SJCRH30 (cell line): ENCODE results near the gene PARD3. TPM values are rescaled to one million over a fixed set of nuclear protein-coding genes. Genes with fewer than 3 reads are reported as not detected.

Experiments
- DNase-seq, 2 experiments: peaks; one replicate each; pipeline ENCODE4 v3.0.0-alpha.2; 2015 to 2020
- H3K27ac ChIP-seq: fragments of 250-450 bp; sonication (Bioruptor Pico); 2 replicates; pipeline ENCODE4 v1.5.1; 2020; ENCODE audit warnings: mild to moderate bottlenecking, moderate library complexity
- H3K27me3 ChIP-seq: fragments of 250-450 bp; sonication (Bioruptor Pico); 2 replicates; pipeline ENCODE4 v1.5.1; 2020; ENCODE audit warnings: mild to moderate bottlenecking, moderate library complexity
- H3K36me3 ChIP-seq: fragments of 250-450 bp; sonication (Bioruptor Pico); 2 replicates; pipeline ENCODE4 v1.5.1; 2020; ENCODE audit warnings: mild to moderate bottlenecking, moderate library complexity
- H3K4me1 ChIP-seq: fragments of 250-450 bp; sonication (Bioruptor Pico); 2 replicates; pipeline ENCODE4 v1.5.1; 2020; ENCODE audit warnings: mild to moderate bottlenecking, moderate library complexity
- H3K4me3 ChIP-seq: fragments of 250-450 bp; sonication (Bioruptor Pico); 2 replicates; pipeline ENCODE4 v1.5.1; 2020; ENCODE audit warnings: mild to moderate bottlenecking, moderate library complexity
- H3K9me3 ChIP-seq: fragments of 250-450 bp; sonication (Bioruptor Pico); replicated peaks from 2 replicates; pipeline ENCODE4 v1.5.1; 2020; ENCODE audit warnings: mild to moderate bottlenecking, moderate library complexity
- total RNA-seq: library from RNA; depleted of rRNA; stranded (reverse); fragments of >200 nt; shearing (Covaris generic); gene quantifications from 2 replicates; pipeline ENCODE4 v1.2.3, GENCODE V29; 2014

The PARD3 gene
- total RNA-seq, 1 experiment from 2014 or later: 58.7 TPM

GRCh38 chr10:34314457-34314856 is 500.6 kb downstream of the PARD3 start:
- Histone ChIP-seq H3K27ac (no peak overlapping the region), H3K9me3 (no peaks in the 10 kb centered on the region), H3K36me3 (peaks cover 10% of the 10 kb centered on the region), H3K27me3 (no peaks in the 10 kb centered on the region), H3K4me1 (peaks cover 4% of the 10 kb centered on the region), H3K4me3 (no peak overlapping the region)
- DNase-seq: no peak

GRCh38 chr10:34313888-34314287 is 501.2 kb downstream of the PARD3 start:
- H3K4me3 ChIP-seq: no peak overlapping the region
- peaks cover 10% of the 10 kb centered on the region for H3K36me3 ChIP-seq
- H3K4me1 ChIP-seq: no peaks in the 10 kb centered on the region
- H3K9me3 ChIP-seq: no peaks in the 10 kb centered on the region
- no peak for DNase-seq
- H3K27me3 ChIP-seq: no peaks in the 10 kb centered on the region
- H3K27ac ChIP-seq: no peak overlapping the region

- DNase-seq: no peak
- Histone ChIP-seq H3K4me3 (no peak overlapping the region), H3K27me3 (no peaks in the 10 kb centered on the region), H3K9me3 (no peaks in the 10 kb centered on the region), H3K27ac (no peak overlapping the region), H3K36me3 (peaks cover 10% of the 10 kb centered on the region), H3K4me1 (no peaks in the 10 kb centered on the region)
Observed at GRCh38 chr10:34313353-34313752, 501.7 kb downstream of the PARD3 start.

- no peaks in the 10 kb centered on the region for H3K4me1 ChIP-seq
Observed at GRCh38 chr10:34311679-34312078, 503.4 kb downstream of the PARD3 start.

GRCh38 chr10:34310234-34310633 is 504.9 kb downstream of the PARD3 start:
- H3K4me1 ChIP-seq: no peaks in the 10 kb centered on the region
- H3K27me3 ChIP-seq: no peaks in the 10 kb centered on the region
- no peaks in the 10 kb centered on the region for H3K9me3 ChIP-seq
- no peaks in the 10 kb centered on the region; the same call in 1 of the 2 replicates for H3K36me3 ChIP-seq
- H3K27ac ChIP-seq: no peak overlapping the region
- H3K4me3 ChIP-seq: no peak overlapping the region
- no peak for DNase-seq

More at GRCh38 chr10:34311679-34312078, 503.4 kb downstream of the PARD3 start:
- H3K27ac ChIP-seq: no peak overlapping the region
- peaks cover 7% of the 10 kb centered on the region for H3K36me3 ChIP-seq
- H3K27me3 ChIP-seq: no peaks in the 10 kb centered on the region
- H3K4me3 ChIP-seq: no peak overlapping the region
- no peak for DNase-seq
- H3K9me3 ChIP-seq: no peaks in the 10 kb centered on the region

GRCh38 chr10:34305189-34305588 is 509.9 kb downstream of the PARD3 start:
- no peak overlapping the region for H3K27ac ChIP-seq
- peak in 1 of 2 experiments; percentile 24 for DNase-seq
- H3K4me1 ChIP-seq: peaks cover under 1% of the 10 kb centered on the region
- H3K36me3 ChIP-seq: no peaks in the 10 kb centered on the region
- H3K27me3 ChIP-seq: no peaks in the 10 kb centered on the region
- no peak overlapping the region for H3K4me3 ChIP-seq
- H3K9me3 ChIP-seq: no peaks in the 10 kb centered on the region

- Histone ChIP-seq H3K27me3 (no peaks in the 10 kb centered on the region), H3K36me3 (no peaks in the 10 kb centered on the region), H3K4me1 (peaks cover 21% of the 10 kb centered on the region), H3K4me3 (no peak overlapping the region), H3K9me3 (no peaks in the 10 kb centered on the region), H3K27ac (no peak overlapping the region)
- DNase-seq: no peak
Observed at GRCh38 chr10:34303022-34303421, 512.1 kb downstream of the PARD3 start.

- DNase-seq: peak; percentile 81 to 90
- peak overlapping the region; percentile 94 for H3K27ac ChIP-seq
Observed at GRCh38 chr10:34299105-34299611, 515.9 kb downstream of the PARD3 start.

GRCh38 chr10:34298346-34298818 is 516.7 kb downstream of the PARD3 start:
- no peaks in the 10 kb centered on the region for H3K27me3 ChIP-seq
- no peak overlapping the region for H3K4me3 ChIP-seq
- H3K27ac ChIP-seq: peak overlapping the region; percentile 94
- no peaks in the 10 kb centered on the region for H3K36me3 ChIP-seq
- H3K9me3 ChIP-seq: no peaks in the 10 kb centered on the region
- peaks cover 30% of the 10 kb centered on the region for H3K4me1 ChIP-seq
- peak in 1 of 2 experiments; percentile 11 for DNase-seq

More at GRCh38 chr10:34299105-34299611, 515.9 kb downstream of the PARD3 start:
- Histone ChIP-seq H3K4me1 (peaks cover 30% of the 10 kb centered on the region), H3K9me3 (no peaks in the 10 kb centered on the region), H3K36me3 (no peaks in the 10 kb centered on the region), H3K27me3 (no peaks in the 10 kb centered on the region), H3K4me3 (no peak overlapping the region)

- H3K4me1 ChIP-seq: peaks cover 30% of the 10 kb centered on the region
- DNase-seq: peak; percentile 57 to 78
- H3K27ac ChIP-seq: peak overlapping the region; percentile 94
- no peaks in the 10 kb centered on the region for H3K27me3 ChIP-seq
- H3K36me3 ChIP-seq: no peaks in the 10 kb centered on the region
- no peak overlapping the region for H3K4me3 ChIP-seq
- no peaks in the 10 kb centered on the region for H3K9me3 ChIP-seq
Observed at GRCh38 chr10:34297541-34298345, 517.4 kb downstream of the PARD3 start.

- Histone ChIP-seq H3K4me1 (peaks cover 28% of the 10 kb centered on the region), H3K36me3 (no peaks in the 10 kb centered on the region), H3K4me3 (no peak overlapping the region), H3K27me3 (no peaks in the 10 kb centered on the region), H3K27ac (no peak overlapping the region), H3K9me3 (no peaks in the 10 kb centered on the region)
- DNase-seq: no peak
Observed at GRCh38 chr10:34295142-34295548, 520.0 kb downstream of the PARD3 start.

GRCh38 chr10:34294137-34294536 is 521.0 kb downstream of the PARD3 start:
- Histone ChIP-seq H3K27ac (no peak overlapping the region), H3K9me3 (no peaks in the 10 kb centered on the region)
- no peak for DNase-seq

GRCh38 chr10:34292675-34293074 is 522.4 kb downstream of the PARD3 start:
- DNase-seq: no peak
- Histone ChIP-seq H3K4me3 (no peak overlapping the region), H3K36me3 (no peaks in the 10 kb centered on the region), H3K9me3 (no peaks in the 10 kb centered on the region), H3K27ac (no peak overlapping the region), H3K4me1 (peaks cover 5% of the 10 kb centered on the region), H3K27me3 (no peaks in the 10 kb centered on the region)

More at GRCh38 chr10:34294137-34294536, 521.0 kb downstream of the PARD3 start:
- Histone ChIP-seq H3K27me3 (no peaks in the 10 kb centered on the region), H3K36me3 (no peaks in the 10 kb centered on the region), H3K4me3 (no peak overlapping the region), H3K4me1 (peaks cover 19% of the 10 kb centered on the region)

GRCh38 chr10:34292194-34292565 is 522.9 kb downstream of the PARD3 start:
- no peak for DNase-seq
- no peak overlapping the region for H3K4me3 ChIP-seq
- no peaks in the 10 kb centered on the region for H3K36me3 ChIP-seq
- H3K9me3 ChIP-seq: no peaks in the 10 kb centered on the region
- H3K27me3 ChIP-seq: no peaks in the 10 kb centered on the region
- no peak overlapping the region for H3K27ac ChIP-seq
- peaks cover under 1% of the 10 kb centered on the region for H3K4me1 ChIP-seq

GRCh38 chr10:34291466-34292193 is 523.5 kb downstream of the PARD3 start:
- H3K4me1 ChIP-seq: no peaks in the 10 kb centered on the region
- no peak overlapping the region for H3K4me3 ChIP-seq
- H3K27ac ChIP-seq: no peak overlapping the region
- no peaks in the 10 kb centered on the region for H3K9me3 ChIP-seq
- no peaks in the 10 kb centered on the region for H3K27me3 ChIP-seq
- DNase-seq: no peak
- H3K36me3 ChIP-seq: no peaks in the 10 kb centered on the region
